Transverse colon (tissue), 4 donors: Measurements from ENCODE around the gene EMCN.

Experiments used
- CTCF ChIP-seq, 5 experiments: fragments of 200-600 bp in 3 of 5; fragments of 450-650 bp in 2 of 5; sonication (generic) in 3 of 5; IDR thresholded peaks; 1 replicate in 2 of 5; 2 replicates in 3 of 5; pipeline ENCODE4 v1.5.1; 2016 to 2017; ENCODE audit warnings: antibody characterized with exemption in 5 of 5, inconsistent platforms in 3 of 5, mild to moderate bottlenecking in 2 of 5, moderate library complexity in 1 of 5
- POLR2AphosphoS5 ChIP-seq, 3 donors: sonication (generic); formaldehyde crosslinking; IDR thresholded peaks; one replicate each; pipeline ENCODE4 v1.6.1; 2016; ENCODE audit warnings: antibody characterized with exemption in 3 of 3

GRCh38 chr4:100493756-100494155 lies 24.1 kb downstream of the EMCN start:
- TF ChIP-seq POLR2AphosphoS5 (IDR thresholded peaks at IDR 0.05) (no peak), CTCF (IDR thresholded peaks at IDR 0.05) (no peak)
